B cell (primary cell): ENCODE data around the gene LRRC8D.

Source experiments
- EZH2 ChIP-seq: IDR thresholded peaks from 2 replicates; pipeline ENCODE4 v1.6.1; 2012; ENCODE audit warnings: borderline replicate concordance, low read depth, mild to moderate bottlenecking, moderate library complexity, low read length; ENCODE audit not compliant: insufficient read depth, poor library complexity, severe bottlenecking
- TF ChIP-seq, protein P1 (sequence below): fragments of 200-600 bp; IDR thresholded peaks from one replicate; pipeline ENCODE4 v1.8.0; 2022; ENCODE audit warnings: antibody characterized with exemption, mild to moderate bottlenecking

DNA sequence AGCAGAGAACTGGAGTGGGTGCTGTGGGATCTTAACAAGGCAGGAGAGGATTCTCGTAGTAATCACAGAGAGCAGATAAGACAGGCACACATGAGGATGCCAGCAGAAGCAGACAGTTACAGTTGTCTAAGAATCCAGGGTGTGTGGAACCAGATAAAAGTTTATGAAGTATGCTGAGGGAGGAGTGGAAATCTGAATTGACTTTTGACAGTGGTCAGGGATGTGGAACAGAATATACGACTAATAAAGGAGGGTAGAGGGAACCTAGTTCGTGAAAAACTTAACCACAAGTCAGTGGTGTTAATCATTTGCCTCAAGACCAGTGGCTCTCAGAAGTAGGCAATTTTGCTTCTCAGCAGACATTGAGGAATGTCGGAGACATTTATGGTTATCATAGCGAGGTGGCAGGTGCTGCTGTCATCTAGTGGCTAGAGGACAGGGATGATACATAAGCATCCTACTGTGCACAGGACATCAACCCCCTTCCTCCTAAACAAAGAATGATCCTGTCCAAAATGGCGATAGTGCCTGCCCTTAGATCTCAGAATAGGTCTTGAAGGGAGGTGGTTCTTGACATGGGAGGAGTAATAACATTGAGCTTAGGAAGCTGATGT lies 3.0 kb downstream of the LRRC8D start:
- TF ChIP-seq EZH2: no peak
- TF ChIP-seq, protein P1, sequence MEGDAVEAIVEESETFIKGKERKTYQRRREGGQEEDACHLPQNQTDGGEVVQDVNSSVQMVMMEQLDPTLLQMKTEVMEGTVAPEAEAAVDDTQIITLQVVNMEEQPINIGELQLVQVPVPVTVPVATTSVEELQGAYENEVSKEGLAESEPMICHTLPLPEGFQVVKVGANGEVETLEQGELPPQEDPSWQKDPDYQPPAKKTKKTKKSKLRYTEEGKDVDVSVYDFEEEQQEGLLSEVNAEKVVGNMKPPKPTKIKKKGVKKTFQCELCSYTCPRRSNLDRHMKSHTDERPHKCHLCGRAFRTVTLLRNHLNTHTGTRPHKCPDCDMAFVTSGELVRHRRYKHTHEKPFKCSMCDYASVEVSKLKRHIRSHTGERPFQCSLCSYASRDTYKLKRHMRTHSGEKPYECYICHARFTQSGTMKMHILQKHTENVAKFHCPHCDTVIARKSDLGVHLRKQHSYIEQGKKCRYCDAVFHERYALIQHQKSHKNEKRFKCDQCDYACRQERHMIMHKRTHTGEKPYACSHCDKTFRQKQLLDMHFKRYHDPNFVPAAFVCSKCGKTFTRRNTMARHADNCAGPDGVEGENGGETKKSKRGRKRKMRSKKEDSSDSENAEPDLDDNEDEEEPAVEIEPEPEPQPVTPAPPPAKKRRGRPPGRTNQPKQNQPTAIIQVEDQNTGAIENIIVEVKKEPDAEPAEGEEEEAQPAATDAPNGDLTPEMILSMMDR: no peak
